ENCODE data around the gene NFE2L2.

NFE2L2 gene

GRCh38 chr2:177232098-177232704 lies 32.3 kb downstream of the NFE2L2 start:
- no peak overlapping the region for H2AFZ ChIP-seq (ENCODE audit: low read length)
- 0 out of 2 replicates have a peak, but pooled peaks cover 4% of the 10 kb centered on the region for H3F3A ChIP-seq (ENCODE audit: low read depth)
- H4K20me1 ChIP-seq (ENCODE audit: insufficient read depth, low read length, poor library complexity, severe bottlenecking) = peaks cover 20% of the 10 kb centered on the region
- H3K9me3 ChIP-seq (ENCODE audit: insufficient read depth, low read depth, low read length) = no peaks in the 10 kb centered on the region
- no peaks in the 10 kb centered on the region for H3K27me3 ChIP-seq (ENCODE audit: insufficient read depth, low read length, poor library complexity, severe bottlenecking)
- no peak overlapping the region for H3K4me3 ChIP-seq (ENCODE audit: low read length, poor library complexity, severe bottlenecking)
- peaks cover 29% of the 10 kb centered on the region for H3K79me2 ChIP-seq (ENCODE audit: insufficient read depth, low read length)
- H3K36me3 ChIP-seq (ENCODE audit: insufficient read depth, low read length) = peaks cover 54% of the 10 kb centered on the region
- H3K4me2 ChIP-seq (ENCODE audit: low read depth, low read length, poor library complexity, severe bottlenecking) = no peak overlapping the region
- no peak overlapping the region for H3K9ac ChIP-seq (ENCODE audit: low read depth, low read length, poor library complexity, severe bottlenecking)
- H3K4me1 ChIP-seq (ENCODE audit: insufficient read depth, low read length, poor library complexity, severe bottlenecking) = no peaks in the 10 kb centered on the region
- H3K9me2 ChIP-seq (replicated peaks; ENCODE audit: low read depth, low read length) = no peaks in the 10 kb centered on the region
- no peak for TF ChIP-seq CTCF (conservative IDR thresholded peaks at IDR 0.05; ENCODE audit: low read length)
- no peak for TF ChIP-seq EZH2phosphoT487 (IDR thresholded peaks at IDR 0.05; ENCODE audit: borderline replicate concordance)

- Histone ChIP-seq H3F3A (ENCODE audit: low read depth) (0 out of 2 replicates have a peak, but pooled peaks cover 4% of the 10 kb centered on the region), H3K79me2 (ENCODE audit: insufficient read depth, low read length) (peaks cover 20% of the 10 kb centered on the region), H3K27me3 (ENCODE audit: insufficient read depth, low read length, poor library complexity, severe bottlenecking) (no peaks in the 10 kb centered on the region), H2AFZ (ENCODE audit: low read length) (no peak overlapping the region), H3K9ac (ENCODE audit: low read depth, low read length, poor library complexity, severe bottlenecking) (no peak overlapping the region), H3K4me3 (ENCODE audit: low read length, poor library complexity, severe bottlenecking) (no peak overlapping the region), H4K20me1 (ENCODE audit: insufficient read depth, low read length, poor library complexity, severe bottlenecking) (peaks cover 13% of the 10 kb centered on the region), H3K9me3 (ENCODE audit: insufficient read depth, low read depth, low read length) (no peaks in the 10 kb centered on the region), H3K9me2 (replicated peaks; ENCODE audit: low read depth, low read length) (no peaks in the 10 kb centered on the region), H3K4me2 (ENCODE audit: low read depth, low read length, poor library complexity, severe bottlenecking) (no peak overlapping the region), H3K4me1 (ENCODE audit: insufficient read depth, low read length, poor library complexity, severe bottlenecking) (no peaks in the 10 kb centered on the region), H3K36me3 (ENCODE audit: insufficient read depth, low read length) (peaks cover 54% of the 10 kb centered on the region)
- TF ChIP-seq EZH2phosphoT487 (IDR thresholded peaks at IDR 0.05; ENCODE audit: borderline replicate concordance) = no peak
- TF ChIP-seq CTCF (conservative IDR thresholded peaks at IDR 0.05; ENCODE audit: low read length) = no peak
These were observed 33.3 kb downstream of the NFE2L2 start for GRCh38 chr2:177231270-177231669.

- Histone ChIP-seq H3K79me2 (ENCODE audit: insufficient read depth, low read length) (peaks cover 8% of the 10 kb centered on the region), H3K9me3 (ENCODE audit: insufficient read depth, low read depth, low read length) (no peaks in the 10 kb centered on the region), H4K20me1 (ENCODE audit: insufficient read depth, low read length, poor library complexity, severe bottlenecking) (peaks cover 11% of the 10 kb centered on the region), H3K9ac (ENCODE audit: low read depth, low read length, poor library complexity, severe bottlenecking) (no peak overlapping the region), H3K27me3 (ENCODE audit: insufficient read depth, low read length, poor library complexity, severe bottlenecking) (no peaks in the 10 kb centered on the region), H2AFZ (ENCODE audit: low read length) (no peak overlapping the region), H3K4me1 (ENCODE audit: insufficient read depth, low read length, poor library complexity, severe bottlenecking) (no peaks in the 10 kb centered on the region), H3K36me3 (ENCODE audit: insufficient read depth, low read length) (peaks cover 57% of the 10 kb centered on the region), H3K9me2 (replicated peaks; ENCODE audit: low read depth, low read length) (no peaks in the 10 kb centered on the region), H3F3A (ENCODE audit: low read depth) (peaks cover 13% of the 10 kb centered on the region; the same call in 1 of the 2 replicates), H3K4me2 (ENCODE audit: low read depth, low read length, poor library complexity, severe bottlenecking) (no peak overlapping the region), H3K4me3 (ENCODE audit: low read length, poor library complexity, severe bottlenecking) (no peak overlapping the region)
- TF ChIP-seq CTCF (conservative IDR thresholded peaks at IDR 0.05; ENCODE audit: low read length) (no peak), EZH2phosphoT487 (IDR thresholded peaks at IDR 0.05; ENCODE audit: borderline replicate concordance) (no peak)
These were observed 34.9 kb downstream of the NFE2L2 start for GRCh38 chr2:177229442-177230242.

Measured in Loucy (cell line).